Epithelial cell of proximal tubule (primary cell): ENCODE data around the gene PRIM1. TPM values are rescaled to one million over a fixed set of nuclear protein-coding genes. Genes with fewer than 3 reads are reported as not detected.

Experiments
- DNase-seq: peaks from one replicate; pipeline ENCODE4 v3.0.0-alpha.2; 2011; ENCODE audit warnings: low read depth
- H3K4me3 ChIP-seq: 2 replicates; pipeline ENCODE4 v1.5.1; 2011; ENCODE audit warnings: low read depth, mild to moderate bottlenecking, low read length
- total RNA-seq: library from RNA; depleted of rRNA; stranded (reverse); fragments of >200 nt; gene quantifications from 2 replicates; pipeline ENCODE4 v1.2.3, GENCODE V29; 2015
- TF ChIP-seq, protein P1 (sequence below): conservative IDR thresholded peaks from 2 replicates; pipeline ENCODE4 v1.5.1; 2012; ENCODE audit warnings: low read depth, mild to moderate bottlenecking, low read length

The PRIM1 gene
- total RNA-seq, 1 donor from 2014 or later, result 19.1 TPM

DNA sequence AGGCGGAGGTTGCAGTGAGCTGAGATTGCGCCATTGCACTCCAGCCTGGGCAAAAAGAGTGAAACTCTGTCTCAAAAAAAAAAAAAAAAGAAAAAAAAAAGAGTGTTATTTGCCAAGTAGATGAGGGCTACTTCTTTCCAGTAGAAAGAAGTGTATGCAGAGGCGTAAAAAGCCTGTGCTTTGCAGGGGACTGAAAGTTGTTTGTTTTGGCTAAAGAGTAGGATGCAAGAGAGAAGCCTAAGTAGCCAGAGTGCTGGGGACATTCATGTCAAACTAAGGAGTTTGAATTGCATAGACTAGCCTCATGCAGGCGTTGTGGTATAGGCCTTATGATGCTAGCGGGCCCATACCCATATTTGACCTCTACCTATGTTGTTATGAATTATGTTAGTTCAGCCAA is 20.5 kb upstream of the PRIM1 start:
- H3K4me3 ChIP-seq, result no peak overlapping the region
- TF ChIP-seq, protein P1, sequence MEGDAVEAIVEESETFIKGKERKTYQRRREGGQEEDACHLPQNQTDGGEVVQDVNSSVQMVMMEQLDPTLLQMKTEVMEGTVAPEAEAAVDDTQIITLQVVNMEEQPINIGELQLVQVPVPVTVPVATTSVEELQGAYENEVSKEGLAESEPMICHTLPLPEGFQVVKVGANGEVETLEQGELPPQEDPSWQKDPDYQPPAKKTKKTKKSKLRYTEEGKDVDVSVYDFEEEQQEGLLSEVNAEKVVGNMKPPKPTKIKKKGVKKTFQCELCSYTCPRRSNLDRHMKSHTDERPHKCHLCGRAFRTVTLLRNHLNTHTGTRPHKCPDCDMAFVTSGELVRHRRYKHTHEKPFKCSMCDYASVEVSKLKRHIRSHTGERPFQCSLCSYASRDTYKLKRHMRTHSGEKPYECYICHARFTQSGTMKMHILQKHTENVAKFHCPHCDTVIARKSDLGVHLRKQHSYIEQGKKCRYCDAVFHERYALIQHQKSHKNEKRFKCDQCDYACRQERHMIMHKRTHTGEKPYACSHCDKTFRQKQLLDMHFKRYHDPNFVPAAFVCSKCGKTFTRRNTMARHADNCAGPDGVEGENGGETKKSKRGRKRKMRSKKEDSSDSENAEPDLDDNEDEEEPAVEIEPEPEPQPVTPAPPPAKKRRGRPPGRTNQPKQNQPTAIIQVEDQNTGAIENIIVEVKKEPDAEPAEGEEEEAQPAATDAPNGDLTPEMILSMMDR, result no peak
- DNase-seq, result no peak

DNA sequence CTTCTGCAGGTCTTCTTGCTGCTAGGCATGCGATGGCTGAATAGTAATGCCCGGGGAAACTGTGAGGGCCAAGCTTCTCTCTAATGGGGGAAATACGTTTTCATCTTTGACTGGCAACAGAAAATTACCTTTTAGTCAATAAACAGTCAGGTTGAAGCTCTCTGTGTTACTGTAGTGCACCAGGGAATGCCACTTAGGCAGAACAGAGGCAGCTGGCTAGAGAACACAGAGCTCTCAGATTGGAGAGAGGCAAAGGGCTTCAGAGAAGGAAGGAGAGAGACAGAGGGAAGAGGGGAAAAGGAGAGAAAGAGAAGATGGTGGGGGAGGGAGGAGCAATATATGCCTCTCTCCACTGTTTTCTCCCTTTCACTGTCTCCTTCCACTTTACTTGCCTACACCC is 17.7 kb upstream of the PRIM1 start:
- TF ChIP-seq, protein P1, result no peak
- no peak for DNase-seq
- H3K4me3 ChIP-seq, result no peak overlapping the region

DNA sequence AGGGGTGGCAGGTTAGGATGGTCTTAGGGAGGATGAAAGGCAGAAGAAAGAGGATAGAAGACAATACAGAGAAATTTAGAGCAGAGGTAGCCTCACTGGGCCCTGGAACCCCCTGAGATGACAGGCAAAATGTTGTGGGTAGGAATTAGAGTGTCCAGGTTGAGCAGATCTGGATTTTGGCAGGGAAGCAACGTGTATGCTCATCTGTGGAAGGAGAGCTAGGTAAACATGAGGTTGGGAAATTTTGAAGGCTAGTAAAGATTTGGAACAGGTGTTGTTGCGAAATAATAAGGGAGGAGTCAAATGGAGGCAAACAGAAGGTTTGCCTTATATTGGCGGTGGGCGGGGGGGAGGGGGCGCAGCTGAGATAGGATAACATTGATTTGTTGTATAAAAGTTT is 16.3 kb upstream of the PRIM1 start:
- TF ChIP-seq, protein P1, result no peak
- DNase-seq, result no peak
- H3K4me3 ChIP-seq, result no peak overlapping the region

DNA sequence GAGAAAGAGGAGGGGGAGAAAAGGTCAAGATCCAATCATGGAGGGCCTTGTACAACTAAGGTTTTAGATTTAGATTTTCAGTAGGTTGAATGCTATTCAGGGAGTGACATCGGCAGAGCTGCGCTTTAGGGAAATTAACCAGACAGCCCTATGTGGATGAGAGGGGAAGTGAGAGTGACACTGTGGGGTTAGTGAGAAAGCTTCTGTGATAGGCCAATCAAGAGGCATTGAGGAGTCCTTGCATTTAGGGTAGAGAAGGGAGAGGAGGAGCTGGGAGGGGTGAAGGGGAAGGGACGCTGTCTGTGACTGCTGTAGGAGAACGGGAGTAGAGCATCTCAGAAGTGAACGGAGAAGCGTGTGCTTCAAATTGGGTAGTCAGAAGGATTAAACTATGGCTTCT is 14.4 kb upstream of the PRIM1 start:
- TF ChIP-seq, protein P1, result no peak
- no peak for DNase-seq
- H3K4me3 ChIP-seq, result no peak overlapping the region

DNA sequence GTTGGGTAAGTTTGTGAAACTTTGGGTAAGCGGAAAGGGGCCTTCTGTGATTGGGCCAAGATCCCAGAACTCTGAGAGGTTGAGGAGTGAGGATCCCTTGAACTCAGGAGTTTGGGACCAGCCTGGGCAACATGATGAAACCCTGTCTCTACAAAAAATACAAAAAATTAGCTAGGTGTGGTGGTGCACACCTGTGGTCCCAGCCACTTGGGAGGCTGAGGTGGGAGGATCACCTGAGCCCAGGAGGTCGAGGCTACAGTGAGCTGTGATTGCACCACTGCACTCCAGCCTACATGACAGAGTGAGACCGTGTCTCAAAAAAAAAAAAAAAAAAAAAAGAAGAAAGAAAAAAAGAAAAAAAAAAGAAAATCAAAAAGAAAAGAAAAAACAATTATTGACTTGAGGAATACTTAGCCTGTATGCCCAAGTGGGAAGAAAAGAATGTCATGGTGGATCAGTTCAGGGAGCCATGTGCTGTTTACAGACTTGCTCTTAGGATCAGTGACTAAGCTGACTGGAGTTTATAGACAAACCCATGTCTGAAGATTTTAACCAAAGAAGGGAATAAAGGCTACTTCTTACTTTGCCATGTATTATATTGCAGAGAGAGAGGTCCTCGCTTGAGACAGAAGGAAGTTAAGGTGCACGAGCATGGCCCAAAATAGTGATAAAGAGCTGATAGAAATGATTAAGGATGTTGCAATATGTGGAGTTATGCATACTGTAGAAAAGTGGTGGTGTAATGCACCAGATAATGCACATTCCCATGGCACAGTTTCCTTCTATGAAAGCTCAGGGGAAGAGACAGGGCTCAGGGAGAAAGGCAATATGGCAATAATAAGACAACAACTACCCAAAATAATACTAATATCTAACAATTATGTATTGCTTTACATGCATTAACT is 11.9 kb upstream of the PRIM1 start:
- no peak overlapping the region for H3K4me3 ChIP-seq
- peak; percentile 38 for DNase-seq

DNA sequence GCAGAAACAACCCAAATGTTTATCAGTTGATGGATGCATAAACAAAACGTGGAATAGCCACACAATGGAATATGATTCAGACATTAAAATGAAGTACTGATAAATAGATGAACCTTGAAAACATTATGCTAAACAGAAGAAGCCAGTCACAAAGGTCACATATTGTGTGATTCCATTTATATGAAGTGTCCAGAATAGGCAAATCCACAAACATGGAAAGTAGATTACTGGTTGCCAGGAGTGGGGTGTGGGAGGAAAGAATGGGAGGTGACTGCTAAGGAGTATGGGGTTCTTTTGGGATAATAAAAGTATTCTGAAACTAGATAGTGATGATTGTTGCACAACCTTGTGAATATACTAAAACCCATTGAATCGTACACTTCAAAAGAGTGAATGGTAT is 9.7 kb upstream of the PRIM1 start:
- TF ChIP-seq, protein P1, result no peak
- H3K4me3 ChIP-seq, result no peak overlapping the region
- no peak for DNase-seq

More for the DNA sequence above, 11.9 kb upstream of the PRIM1 start:
- TF ChIP-seq, protein P1, result no peak

DNA sequence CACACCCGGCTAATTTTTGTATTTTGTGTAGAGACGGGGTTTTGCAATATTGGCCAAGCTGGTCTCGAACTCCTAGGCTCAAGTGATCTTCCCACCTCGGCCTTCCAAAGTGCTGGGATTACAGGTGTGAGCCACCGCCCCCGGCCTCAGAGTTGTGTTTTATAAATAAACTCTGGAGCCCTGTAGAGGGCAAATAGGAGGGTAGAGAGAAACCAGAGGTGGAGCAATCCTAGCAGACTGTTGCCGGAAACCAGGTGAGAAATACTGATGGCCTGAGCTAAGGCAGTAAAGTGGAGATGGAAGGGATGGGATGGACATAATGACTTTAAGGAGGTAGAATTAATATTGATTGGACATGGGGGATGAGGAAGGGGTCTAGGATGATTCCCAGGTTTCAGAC is 8.3 kb upstream of the PRIM1 start:
- no peak overlapping the region for H3K4me3 ChIP-seq
- DNase-seq, result no peak
- TF ChIP-seq, protein P1, result no peak
